Kidney (tissue), 14 donors: ENCODE results near the gene PDE4D. TPM values are rescaled to one million over a fixed set of nuclear protein-coding genes. Genes with fewer than 3 reads are reported as not detected.

Source experiments
- DNase-seq, 5 donors: peaks; one replicate each; pipeline ENCODE4 v3.0.0-alpha.2; 2013 to 2020
- FAIRE-seq: peaks from 2 replicates; lab custom pipeline; 2012; peaks lifted over from hg19 to GRCh38; lab: Jason Lieb, UNC
- H3K27ac ChIP-seq, 2 donors: one replicate each; pipeline ENCODE4 v1.7.0; 2013; ENCODE audit warnings: low read depth in 2 of 2, low read length in 2 of 2, inconsistent platforms in 1 of 2
- H3K27me3 ChIP-seq: one replicate; pipeline ENCODE4 v1.7.1; 2013; ENCODE audit warnings: low read length, inconsistent platforms; ENCODE audit not compliant: control insufficient read depth, insufficient read depth
- H3K36me3 ChIP-seq, 3 donors: one replicate each; pipeline versions ENCODE4 v1.7.0 to v1.7.1; 2013; ENCODE audit warnings: low read length in 3 of 3, control low read depth in 1 of 3, inconsistent platforms in 1 of 3; ENCODE audit not compliant: insufficient read depth in 3 of 3, control insufficient read depth in 2 of 3
- H3K4me1 ChIP-seq, 3 donors: one replicate each; pipeline versions ENCODE4 v1.7.0 to v1.7.1; 2013; ENCODE audit warnings: low read length in 3 of 3, inconsistent platforms in 1 of 3, low read depth in 1 of 3; ENCODE audit not compliant: control insufficient read depth in 2 of 3, insufficient read depth in 2 of 3
- H3K4me3 ChIP-seq, 3 donors: one replicate each; pipeline versions ENCODE4 v1.7.0 to v1.8.1; 2013; ENCODE audit warnings: low read length in 3 of 3, control low read depth in 1 of 3, inconsistent platforms in 1 of 3
- H3K9ac ChIP-seq, 3 donors: one replicate each; pipeline versions ENCODE4 v1.7.0 to v1.7.1; 2013; ENCODE audit warnings: low read length in 3 of 3, control low read depth in 1 of 3, inconsistent platforms in 1 of 3
- H3K9me3 ChIP-seq, 3 donors: one replicate each; pipeline versions ENCODE4 v1.7.0 to v1.7.1; 2013; ENCODE audit warnings: low read length in 3 of 3, control low read depth in 1 of 3, inconsistent platforms in 1 of 3; ENCODE audit not compliant: control insufficient read depth in 2 of 3, insufficient read depth in 1 of 3
- CTCF ChIP-seq: IDR thresholded peaks from 3 replicates; pipeline ENCODE4 v1.5.1; 2012; ENCODE audit warnings: mild to moderate bottlenecking, moderate library complexity, borderline replicate concordance; ENCODE audit not compliant: insufficient read depth; ENCODE audit errors: extremely low read depth
- intact Hi-C: fragments of 100-400 bp; cut with DNase I; formaldehyde crosslinking; loops from one replicate; pipeline ENCODE4 v1.11.1; 2022
- polyA plus RNA-seq: library from polyadenylated mRNA; stranded (reverse); fragments of 350-450 nt; fragmentation: Illumina TruSeq; extraction: RNeasy Lipid Tissue Mini Kit (QIAGEN cat#74804); gene quantifications from one replicate; pipeline ENCODE4 v1.2.3, GENCODE V29; 2014; ENCODE audit warnings: low read depth, low replicate concordance; ENCODE audit not compliant: insufficient read depth
- total RNA-seq: library from RNA; stranded (reverse); fragmentation: NEBNext Ultra II Directional; extraction: Animal tissue kit (Norgen Biotek cat#: 25700); gene quantifications from one replicate; pipeline ENCODE4 v1.2.1, GENCODE V29; 2021
- donor health status: control.
- donor health status: control.
- donor health status: control.
- donor health status: control.
- donor health status: control.
- donor health status: DM: yes; HTN: yes; CAD: no.
- donor health status: Normal renal cell carcinoma (clear cell type).

The PDE4D gene
- total and polyA plus RNA-seq, 2 donors from 2014 or later: 9.2 to 78.9 TPM

- Histone ChIP-seq H3K4me1 (peaks cover 2 to 17% (median 8%) of the 10 kb centered on the region in 3 donors), H3K36me3 (no peaks in the 10 kb centered on the region), H3K27me3 (no peaks in the 10 kb centered on the region), H3K9me3 (no peaks in the 10 kb centered on the region), H3K9ac (no peak overlapping the region), H3K4me3 (no peak overlapping the region), H3K27ac (no peak overlapping the region)
- no peak for TF ChIP-seq CTCF
- intact Hi-C loops: no loop called here
- DNase-seq (no peak), FAIRE-seq (no peak)
Measured at GRCh38 chr5:59489551-59489950, 404.0 kb downstream of the PDE4D start.

- intact Hi-C loops: no loop called here
- no peak for FAIRE-seq
Measured at GRCh38 chr5:59487772-59488729, 405.5 kb downstream of the PDE4D start.

GRCh38 chr5:59487068-59487686 lies 406.3 kb downstream of the PDE4D start:
- DNase-seq: no peak
- intact Hi-C loops: no loop called here
- H3K27ac ChIP-seq: no peak overlapping the region
- FAIRE-seq: no peak
- no peaks in the 10 kb centered on the region for H3K27me3 ChIP-seq
- H3K4me3 ChIP-seq: no peak overlapping the region
- no peak overlapping the region for H3K9ac ChIP-seq
- no peaks in the 10 kb centered on the region for H3K36me3 ChIP-seq
- H3K4me1 ChIP-seq: peaks cover 2 to 17% (median 15%) of the 10 kb centered on the region in 3 donors
- H3K9me3 ChIP-seq: no peaks in the 10 kb centered on the region
- no peak for TF ChIP-seq CTCF

More at GRCh38 chr5:59487772-59488729, 405.5 kb downstream of the PDE4D start:
- Histone ChIP-seq H3K36me3 (no peaks in the 10 kb centered on the region), H3K27ac (no peak overlapping the region), H3K9ac (no peak overlapping the region), H3K27me3 (no peaks in the 10 kb centered on the region), H3K4me1 (peaks cover 2 to 17% (median 15%) of the 10 kb centered on the region in 3 donors), H3K4me3 (no peak overlapping the region), H3K9me3 (no peaks in the 10 kb centered on the region)
- no peak for TF ChIP-seq CTCF
- DNase-seq: no peak
